HG02870 (cell line): ENCODE data around the gene MICALL2.

Source experiments
- ATAC-seq: cut with Tn5 transposase; IDR thresholded peaks from one replicate; pipeline ENCODE4 v1.9.1; 2021; ENCODE audit warnings: mild to moderate bottlenecking, moderate library complexity; ENCODE audit not compliant: unreplicated experiment

The MICALL2 gene

DNA sequence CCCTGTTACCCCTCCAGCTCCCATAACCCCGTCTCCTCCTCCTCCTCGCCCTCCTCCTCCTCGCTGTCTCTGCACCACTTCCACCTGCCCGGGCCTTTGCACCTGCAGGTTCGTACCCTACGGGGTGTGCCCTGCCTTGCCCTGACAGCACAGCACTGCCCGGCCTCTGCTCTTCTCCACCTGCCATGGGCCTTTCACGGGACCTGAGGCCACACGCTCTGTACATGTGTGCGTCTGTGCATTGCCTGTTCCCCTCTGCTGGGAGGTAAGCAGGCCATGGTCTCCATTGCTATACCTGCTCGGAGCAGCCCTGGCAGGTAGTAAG, 40.0 kb downstream of the MICALL2 start:
- no peak for ATAC-seq

DNA sequence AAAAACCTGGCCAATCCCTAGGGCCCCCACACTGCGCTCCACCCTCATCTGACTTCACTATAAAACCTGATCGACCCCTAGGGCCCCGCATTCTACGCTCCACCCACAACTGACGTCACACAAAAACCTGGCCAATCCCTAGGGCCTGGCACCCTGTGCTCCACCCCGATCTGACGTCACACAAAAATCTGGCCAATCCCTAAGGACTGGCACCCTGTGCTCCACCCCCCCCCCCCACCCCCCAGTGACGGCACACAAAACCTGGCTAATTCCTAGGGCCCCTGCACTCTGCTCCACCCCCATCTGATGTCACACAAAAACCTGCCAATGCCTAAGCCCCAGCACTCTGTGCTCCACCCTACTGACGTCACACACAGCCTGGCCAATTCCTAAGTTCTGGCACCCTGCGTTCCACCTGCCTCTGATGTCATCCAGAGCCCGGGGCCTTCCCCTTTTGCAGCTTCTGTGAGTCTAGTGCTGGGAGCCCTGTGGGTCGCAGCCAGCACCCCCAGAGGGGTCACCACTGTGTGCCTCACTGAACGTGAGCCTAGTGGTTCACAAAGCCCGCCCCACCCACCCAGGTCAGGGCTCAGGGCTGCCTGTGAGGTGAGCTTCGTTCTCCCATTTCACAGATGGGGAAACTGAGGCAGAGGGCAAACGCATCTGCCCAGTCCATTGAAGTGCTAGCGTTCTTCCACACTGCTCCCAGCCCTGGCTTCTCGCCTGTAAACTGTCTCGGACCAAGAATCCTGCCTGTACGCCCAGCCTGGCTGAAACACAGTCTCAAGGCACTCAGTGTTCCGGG, 40.6 kb downstream of the MICALL2 start:
- no peak for ATAC-seq

GRCh38 chr7:1415389-1415990, 43.8 kb downstream of the MICALL2 start:
- ATAC-seq: no peak

GRCh38 chr7:1413936-1414639, 45.2 kb downstream of the MICALL2 start:
- ATAC-seq: no peak

GRCh38 chr7:1412322-1413261, 46.7 kb downstream of the MICALL2 start:
- no peak for ATAC-seq

- no peak for ATAC-seq
These were observed 47.9 kb downstream of the MICALL2 start for GRCh38 chr7:1411414-1411813.

DNA sequence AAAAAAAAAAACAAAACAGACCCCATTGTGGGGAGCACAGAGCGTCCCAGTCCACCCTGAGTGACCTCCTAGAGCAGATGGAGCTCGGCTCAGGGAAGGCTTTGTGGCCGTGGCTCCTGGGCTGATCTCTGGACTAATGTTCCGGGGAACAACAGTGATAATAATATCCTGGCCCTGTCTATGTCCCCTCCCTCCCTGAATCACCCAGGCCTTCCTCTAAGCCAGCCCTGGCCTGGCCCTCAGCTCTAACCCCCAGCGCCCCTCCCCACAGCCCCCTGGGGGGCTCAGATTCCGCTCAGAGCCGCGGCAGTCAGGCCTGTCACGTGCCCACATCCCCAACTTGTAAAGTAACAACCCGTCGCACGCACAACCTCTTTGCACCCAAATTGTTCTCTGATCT, 48.3 kb downstream of the MICALL2 start:
- ATAC-seq: no peak

DNA sequence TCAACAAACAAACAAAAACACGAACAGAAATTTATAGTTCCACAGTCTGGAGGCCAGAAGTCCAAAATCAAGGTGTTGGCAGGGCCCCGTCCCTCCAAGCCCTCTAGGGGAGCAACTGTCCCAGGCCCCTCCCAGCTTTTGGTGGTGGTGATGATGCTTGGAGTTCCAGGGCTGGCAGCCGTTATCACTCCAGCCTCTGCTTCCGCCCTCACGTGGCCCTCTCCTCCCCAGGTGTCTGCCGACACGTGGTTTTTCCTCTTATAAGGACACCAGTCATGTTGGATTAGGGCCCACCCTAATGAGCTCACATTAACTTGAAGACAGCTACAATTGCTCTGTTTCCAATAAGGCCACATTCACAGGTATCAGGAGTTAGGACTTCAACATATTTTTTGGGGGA, 49.7 kb downstream of the MICALL2 start:
- ATAC-seq: no peak

DNA sequence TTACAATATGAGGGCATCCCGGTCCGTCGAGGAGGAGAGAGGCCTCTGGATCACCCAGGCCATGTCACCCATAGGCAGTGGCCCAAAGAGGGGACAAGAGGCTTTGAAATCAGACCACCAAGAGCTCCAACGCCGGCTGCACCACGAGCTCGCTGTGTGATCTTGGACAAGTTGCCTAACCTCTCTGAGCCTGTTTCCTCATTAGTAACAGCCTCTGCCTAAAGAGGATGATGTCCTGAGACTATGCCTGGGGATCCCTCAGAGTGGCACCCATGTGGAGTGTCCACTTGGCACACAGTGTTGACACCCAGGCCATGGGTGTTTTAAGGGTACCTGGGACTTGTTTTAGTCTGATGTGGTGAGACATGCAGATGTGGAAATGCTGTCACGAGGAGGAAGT, 50.8 kb downstream of the MICALL2 start:
- no peak for ATAC-seq

DNA sequence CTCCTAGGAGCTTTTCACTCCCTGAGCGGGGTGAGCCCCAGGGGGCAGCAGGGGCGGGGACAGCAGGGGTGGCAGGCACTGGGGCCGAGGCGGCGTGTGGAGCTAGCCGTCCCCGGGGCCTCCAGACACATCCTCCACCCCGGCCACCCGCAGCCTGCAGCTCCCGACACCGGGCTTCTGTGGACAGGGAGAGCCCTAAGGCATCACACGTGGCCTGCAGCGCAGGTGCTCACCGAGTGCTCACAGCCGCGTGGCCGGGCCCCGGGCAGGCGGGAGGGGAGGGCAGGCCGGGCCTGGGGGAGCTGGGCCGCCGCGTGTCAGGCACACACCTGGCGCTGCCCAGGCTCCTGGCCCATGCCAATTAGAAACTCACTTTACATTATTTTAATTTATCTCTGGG, 51.4 kb downstream of the MICALL2 start:
- no peak for ATAC-seq

- no peak for ATAC-seq
These were observed 54.2 kb downstream of the MICALL2 start for GRCh38 chr7:1404898-1405548.

GRCh38 chr7:1404460-1404809, 54.8 kb downstream of the MICALL2 start:
- ATAC-seq: no peak

GRCh38 chr7:1403638-1404459, 55.4 kb downstream of the MICALL2 start:
- no peak for ATAC-seq

GRCh38 chr7:1402791-1403637, 56.3 kb downstream of the MICALL2 start:
- no peak for ATAC-seq

DNA sequence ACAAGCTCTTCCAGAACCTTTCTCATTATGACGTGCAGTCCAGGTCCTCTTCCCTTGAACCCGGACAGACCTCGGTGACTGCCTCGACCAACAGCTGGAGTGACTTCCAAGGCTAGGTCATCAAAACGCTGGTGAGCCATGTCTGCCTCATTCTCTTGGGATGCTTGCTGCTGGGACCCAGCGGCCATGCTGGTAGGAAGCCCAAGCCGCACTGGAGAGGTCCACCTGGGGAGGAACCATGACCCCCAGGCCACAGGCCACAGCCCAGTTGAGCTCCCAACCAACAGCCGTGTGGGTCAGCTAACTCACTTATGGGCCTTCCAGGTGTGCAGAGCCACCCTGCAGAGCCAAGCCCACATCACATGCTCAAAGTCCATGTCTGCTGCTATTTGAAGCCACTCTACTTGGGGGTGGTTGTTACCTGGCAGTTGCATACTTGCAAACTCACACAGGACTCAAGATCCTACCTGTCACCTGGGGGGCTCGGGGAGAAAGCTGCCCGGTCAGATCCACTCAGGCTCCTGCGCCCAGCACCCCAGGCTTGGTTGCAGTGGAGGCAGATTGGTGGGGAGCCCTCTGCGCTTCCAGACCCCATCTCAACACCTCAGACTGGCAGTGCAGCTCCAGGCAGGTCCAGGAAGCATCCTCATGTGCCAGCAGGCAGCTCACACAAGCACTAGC, 57.0 kb downstream of the MICALL2 start:
- no peak for ATAC-seq

DNA sequence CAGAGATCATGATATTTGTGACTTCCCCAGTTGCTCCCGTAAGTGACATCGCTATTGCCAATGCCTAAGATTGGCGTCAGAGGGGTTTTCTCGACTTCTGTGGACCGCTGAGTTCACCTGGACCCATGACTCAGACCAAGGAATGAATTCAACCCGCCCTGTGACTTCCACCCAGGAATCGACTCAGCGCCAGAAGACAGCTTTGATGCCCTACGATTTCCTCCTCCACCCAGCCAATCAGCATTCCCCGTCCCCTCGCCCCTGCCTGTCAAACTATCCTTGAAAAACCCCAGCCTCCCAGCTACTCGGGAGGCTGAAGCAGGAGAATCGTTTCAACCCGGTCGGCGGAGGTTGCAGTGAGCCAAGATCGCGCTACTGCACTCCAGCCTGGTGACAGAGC, 58.3 kb downstream of the MICALL2 start:
- ATAC-seq: no peak

DNA sequence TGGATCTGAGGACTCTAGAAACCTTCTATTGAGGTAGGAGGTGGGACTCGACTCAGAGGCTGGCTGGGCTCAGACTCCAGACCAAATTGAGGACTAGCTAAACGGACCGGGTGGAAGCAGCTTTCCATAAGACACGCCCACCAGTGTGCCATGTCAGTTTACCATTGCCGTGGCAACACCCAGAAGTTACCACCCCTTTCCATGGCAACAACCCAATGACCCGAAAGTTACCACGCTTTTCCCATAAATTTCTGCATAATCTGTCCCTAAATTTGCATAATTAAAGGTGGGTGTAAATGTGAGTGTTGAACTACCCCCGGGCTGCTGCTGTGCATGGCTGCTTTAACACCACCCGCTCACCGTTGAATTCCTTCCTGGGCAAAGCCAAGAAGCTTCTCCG, 58.9 kb downstream of the MICALL2 start:
- no peak for ATAC-seq
